ENCODE data around the gene PRIM2.
"Not testable (repeated sequence)": the region's sequence is repeated elsewhere in the genome, so short reads cannot be mapped to it uniquely, and the experiment has no call there.

The PRIM2 gene

GRCh38 chr6:57368965-57369731 lies 51.7 kb downstream of the PRIM2 start:
- not testable (repeated sequence) for DNase-seq

GRCh38 chr6:57371779-57372178 lies 54.3 kb downstream of the PRIM2 start:
- DNase-seq = not testable (repeated sequence)

GRCh38 chr6:57374764-57375163 lies 57.3 kb downstream of the PRIM2 start:
- DNase-seq = not testable (repeated sequence)

DNA sequence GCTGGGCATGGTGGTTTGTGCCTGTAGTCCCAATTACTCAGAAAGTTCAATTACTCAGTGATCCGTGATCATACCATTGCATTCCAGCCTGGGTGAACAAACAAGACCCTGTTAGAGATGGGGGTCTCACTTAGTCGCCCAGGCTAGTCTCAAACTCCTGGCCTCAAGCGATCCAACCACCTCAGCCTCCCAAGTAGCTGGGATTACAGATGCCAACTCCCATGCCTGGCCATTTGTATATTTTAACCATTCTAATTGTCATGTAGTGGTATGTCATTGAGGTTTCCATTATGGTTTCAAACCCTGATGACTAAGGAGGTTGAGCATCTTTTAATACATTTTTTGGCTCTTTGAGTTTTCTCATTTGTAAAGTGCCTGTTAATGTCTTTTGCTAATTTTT lies 58.7 kb downstream of the PRIM2 start:
- DNase-seq = not testable (repeated sequence)

DNA sequence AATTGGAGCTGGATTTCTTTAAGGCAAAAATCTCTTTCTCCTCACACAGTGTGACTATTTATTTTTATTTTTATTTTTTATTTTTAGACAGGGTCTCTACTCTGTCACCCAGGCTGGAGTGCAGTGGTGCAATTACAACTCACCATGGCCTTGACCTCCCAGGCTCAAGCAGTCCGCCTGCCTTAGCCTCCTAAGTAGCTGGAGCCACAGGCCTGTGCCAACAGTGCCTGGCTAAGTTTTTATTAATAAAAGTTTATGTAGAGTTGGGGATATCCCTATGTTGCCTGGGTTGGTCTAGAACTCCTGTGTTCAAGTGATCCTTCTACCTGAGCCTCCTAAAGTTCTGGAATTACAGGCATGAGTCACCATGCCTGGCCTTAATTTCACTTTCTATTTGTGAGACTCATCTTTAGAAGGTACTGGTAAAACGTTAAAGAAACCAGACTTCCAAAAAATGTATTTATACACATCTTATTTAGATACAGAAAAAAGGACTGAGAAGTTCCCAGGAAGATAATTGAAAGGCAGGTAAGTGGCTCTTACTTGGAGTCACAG lies 71.7 kb downstream of the PRIM2 start:
- not testable (repeated sequence) for DNase-seq

DNA sequence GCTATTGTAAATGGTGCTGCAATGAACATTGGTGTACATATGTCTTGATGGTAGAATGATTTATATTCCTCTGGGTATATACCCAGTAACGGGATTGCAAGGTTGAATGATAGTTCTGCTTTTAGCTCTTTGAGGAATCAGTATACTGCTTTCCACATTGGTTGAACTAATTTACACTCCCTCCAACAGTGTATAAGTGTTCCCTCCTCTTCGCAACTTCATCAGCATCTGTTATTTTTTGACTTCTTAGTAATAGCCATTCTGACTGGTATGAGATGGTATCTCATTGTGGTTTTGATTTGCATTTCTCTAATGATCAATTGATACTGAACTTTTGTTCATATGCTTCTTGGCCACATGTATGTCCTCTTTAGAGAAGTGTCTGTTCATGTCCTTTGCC lies 73.4 kb downstream of the PRIM2 start:
- DNase-seq = not testable (repeated sequence)

DNA sequence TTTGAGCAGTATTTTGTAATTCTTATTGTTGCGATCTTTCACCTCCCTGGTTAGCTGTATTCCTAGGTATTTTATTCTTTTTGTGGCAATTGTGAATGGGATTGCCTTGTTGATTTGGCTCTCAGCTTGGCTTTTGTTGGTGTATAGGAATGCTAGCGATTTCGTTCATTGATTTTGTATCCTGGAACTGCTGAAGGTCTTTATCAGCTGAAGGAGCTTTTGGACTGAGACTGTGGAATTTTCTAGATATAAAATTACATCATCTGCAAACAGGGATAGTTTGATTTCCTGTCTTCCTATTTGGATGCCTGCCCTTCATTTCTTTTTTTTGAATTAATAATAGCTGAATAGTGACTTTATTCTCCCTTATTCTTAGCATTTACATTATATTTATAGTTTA lies 74.6 kb downstream of the PRIM2 start:
- not testable (repeated sequence) for DNase-seq

DNA sequence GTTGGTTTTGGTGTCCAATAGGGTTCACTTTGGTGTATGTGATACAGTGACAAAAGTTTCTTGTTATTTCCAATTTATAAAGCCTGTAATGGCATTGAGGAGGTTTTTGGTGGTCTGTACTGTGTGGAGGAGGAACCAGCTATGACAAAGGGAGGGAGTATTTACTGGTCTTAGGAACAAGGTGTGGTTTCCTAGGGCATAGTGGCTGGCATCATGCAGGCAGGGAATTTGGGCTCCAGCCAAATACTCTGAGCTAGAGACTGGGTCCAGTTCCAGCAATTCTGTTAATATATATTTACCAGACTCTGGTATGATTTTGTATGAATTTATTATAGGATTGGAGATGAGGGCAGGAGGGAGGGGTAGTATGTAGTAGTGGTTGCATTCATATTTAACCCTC lies 101.9 kb downstream of the PRIM2 start:
- DNase-seq = not testable (repeated sequence)

DNA sequence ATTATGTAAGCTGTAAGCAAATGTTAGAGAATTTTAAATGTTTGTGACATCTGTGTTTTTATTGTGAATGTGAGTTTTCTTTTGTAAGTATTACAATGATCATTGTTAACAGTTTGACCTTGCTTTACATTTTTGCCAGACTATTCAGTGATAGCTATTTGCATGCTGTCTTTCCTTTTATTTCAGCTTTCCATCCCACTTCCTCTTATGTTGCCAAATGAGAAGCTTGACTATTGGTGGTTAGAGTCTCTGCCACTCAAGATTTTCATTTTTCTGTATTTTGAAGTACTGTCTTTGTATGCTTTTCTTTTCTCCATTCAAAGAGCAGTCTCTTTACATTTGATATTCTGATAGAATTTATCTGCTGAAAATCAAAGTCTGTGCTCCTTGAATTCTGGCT lies 104.1 kb downstream of the PRIM2 start:
- DNase-seq = no peak

DNA sequence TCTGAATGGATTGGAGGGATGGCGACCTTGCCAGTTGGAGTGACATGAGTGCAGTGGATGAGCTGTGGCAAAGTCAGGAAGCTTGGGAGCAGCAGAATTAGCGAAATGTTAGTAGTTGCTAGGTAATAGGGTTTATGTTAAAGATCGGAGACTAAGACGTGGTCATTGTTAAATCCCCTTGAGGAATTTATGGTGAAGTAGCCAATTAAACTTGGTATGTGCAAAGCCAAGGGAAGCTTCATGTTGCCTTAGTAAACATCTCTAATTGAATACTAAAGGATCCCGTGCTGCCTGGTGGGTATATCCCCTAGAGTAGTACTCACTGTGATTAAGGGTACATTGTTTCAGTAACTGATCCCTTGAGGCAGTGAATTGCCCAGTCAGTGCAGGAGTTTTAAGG lies 106.0 kb downstream of the PRIM2 start:
- DNase-seq = no peak

DNA sequence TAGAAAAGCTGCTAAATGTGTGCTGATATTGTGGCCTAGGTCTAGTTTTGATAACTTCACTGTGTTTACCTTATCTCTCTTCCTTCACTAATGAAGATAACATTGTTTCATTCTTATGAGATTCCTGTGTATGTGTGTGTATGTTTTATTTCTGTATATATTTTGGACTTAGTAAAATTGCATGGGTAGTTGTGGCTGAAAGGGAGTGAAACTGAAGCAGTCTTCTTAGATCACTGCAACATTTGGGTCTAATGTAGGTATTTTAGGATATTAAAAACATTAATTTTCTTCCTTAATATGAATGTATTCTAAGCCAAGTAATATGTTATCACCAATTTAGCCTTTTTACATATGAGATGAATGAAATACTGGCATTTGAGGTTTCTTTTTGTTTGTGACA lies 114.3 kb downstream of the PRIM2 start:
- not testable (repeated sequence) for DNase-seq

DNA sequence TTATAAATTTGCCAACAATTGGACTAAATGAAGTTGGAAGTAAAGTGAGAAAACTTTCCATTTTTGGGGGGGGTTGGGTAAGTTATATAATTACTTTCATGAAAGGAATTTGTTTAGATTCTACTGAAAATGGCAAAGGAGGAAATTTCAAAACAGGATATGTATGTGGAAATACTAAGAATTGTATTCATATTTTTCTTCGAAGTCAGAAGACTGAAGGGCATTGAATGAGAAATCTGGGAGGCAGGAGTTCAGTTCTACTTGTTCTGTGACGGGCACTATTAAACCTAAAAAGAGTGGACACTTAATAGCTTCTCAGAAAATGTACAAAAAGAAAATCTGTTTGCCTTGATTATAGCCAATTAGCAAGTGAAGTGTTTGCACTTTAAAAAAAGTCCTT lies 114.7 kb downstream of the PRIM2 start:
- DNase-seq = no peak

DNA sequence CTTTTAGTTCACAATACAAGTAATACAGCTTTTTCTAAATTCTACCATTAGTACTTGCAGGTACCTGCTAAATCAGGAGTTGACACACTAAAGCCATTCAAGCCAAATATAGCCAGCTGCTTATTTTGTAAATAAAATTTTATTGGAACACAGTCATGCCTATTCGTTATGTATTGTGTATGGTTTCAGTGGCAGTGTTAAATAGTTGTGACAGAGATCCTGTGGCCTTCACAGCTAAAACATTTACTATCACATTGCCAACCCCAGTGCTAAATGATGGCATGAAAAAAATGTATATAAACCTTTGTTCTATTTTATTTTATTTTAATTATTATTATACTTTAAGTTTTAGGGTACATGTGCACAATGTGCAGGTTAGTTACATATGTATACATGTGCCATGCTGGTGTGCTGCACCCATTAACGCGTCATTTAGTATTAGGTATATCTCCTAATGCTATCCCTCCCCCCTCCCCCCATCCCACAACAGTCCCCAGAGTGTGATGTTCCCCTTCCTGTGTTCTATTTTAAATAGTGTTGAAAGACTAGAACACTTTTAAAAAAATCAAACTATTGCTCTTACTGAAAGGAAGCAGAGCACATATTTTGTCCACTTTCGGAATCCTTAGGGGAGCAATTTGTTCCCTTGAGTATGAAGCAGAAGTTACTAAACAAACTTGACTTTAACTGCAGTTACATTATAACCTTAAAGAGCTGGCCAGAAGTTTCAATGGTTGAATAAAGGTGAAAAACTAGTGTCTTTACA lies 115.7 kb downstream of the PRIM2 start:
- no peak for DNase-seq

GRCh38 chr6:57433790-57434189 lies 116.4 kb downstream of the PRIM2 start:
- not testable (repeated sequence) for DNase-seq

- DNase-seq = no peak
These were observed 117.5 kb downstream of the PRIM2 start for GRCh38 chr6:57434944-57435343.

DNA sequence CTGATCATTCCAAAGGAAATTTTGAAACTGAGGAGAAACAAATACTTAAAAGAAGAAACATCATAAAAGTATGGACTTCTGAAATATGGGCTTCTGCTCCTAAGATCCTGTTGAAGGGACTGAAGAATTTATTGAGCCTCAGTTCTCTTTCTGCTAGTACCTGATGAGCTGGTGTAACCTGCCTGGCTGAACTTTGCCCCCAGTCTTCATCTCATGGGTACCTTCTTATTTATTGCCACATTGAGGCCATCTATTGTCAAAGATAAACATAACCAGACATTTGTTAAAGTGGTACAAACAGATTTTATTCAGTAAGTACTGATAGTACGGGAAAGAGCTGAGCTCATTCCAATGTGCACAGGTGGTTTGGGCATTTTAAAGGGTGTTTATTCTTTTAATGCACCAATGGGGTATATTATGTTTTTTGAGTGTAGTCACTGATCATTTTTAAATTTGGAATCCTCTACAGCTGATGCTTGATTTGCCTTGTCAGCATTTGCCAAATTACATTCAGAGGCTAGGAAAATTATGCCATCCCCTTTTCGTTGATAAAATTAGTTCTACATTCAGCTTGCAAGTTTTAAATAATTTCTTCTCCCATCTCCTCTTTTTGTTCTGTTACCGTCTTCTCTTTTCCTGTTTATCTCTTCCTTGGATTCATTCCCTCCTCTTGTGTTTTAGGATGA lies 118.2 kb downstream of the PRIM2 start:
- DNase-seq = no peak

- DNase-seq = not testable (repeated sequence)
These were observed 123.3 kb downstream of the PRIM2 start for GRCh38 chr6:57440735-57441134.

DNA sequence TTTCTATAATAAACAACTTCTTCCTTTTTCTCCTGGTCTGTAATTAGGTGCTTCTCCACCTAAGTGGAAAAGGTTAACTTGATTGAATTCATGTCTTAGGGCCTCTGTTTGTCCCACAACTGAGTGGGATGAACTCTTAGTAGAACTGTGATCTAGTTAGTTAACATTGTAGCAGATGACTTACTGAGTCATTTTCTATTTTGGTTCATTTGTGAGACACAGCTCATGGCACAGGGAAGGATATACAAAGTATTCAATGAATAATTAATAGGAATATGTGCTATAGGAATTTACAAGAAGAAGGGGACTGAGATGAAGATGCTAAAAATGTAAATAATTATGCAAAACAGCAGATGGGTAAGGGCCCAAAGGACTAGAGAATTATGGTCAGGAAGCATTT lies 124.7 kb downstream of the PRIM2 start:
- DNase-seq = not testable (repeated sequence)

GRCh38 chr6:57443181-57443580 lies 125.8 kb downstream of the PRIM2 start:
- not testable (repeated sequence) for DNase-seq

DNA sequence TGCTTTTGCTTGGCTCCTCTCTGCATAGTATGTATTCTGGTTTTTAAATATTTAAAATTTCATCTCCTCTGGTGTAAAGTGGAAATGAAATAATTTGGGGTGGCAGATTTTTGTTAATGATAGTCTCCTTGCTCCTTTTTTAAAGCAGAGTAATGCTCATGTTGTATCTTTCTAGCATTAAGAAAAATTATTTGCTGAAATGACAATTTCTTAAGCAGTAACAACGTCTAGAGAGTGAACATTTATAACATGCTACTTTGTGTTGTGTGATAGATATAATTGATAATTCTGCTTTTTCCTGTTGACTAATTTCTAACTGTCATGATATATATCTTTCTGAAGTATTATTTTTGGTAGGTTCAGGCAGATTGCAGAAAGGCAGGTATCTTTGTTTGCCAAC lies 127.4 kb downstream of the PRIM2 start:
- DNase-seq = not testable (repeated sequence)

DNA sequence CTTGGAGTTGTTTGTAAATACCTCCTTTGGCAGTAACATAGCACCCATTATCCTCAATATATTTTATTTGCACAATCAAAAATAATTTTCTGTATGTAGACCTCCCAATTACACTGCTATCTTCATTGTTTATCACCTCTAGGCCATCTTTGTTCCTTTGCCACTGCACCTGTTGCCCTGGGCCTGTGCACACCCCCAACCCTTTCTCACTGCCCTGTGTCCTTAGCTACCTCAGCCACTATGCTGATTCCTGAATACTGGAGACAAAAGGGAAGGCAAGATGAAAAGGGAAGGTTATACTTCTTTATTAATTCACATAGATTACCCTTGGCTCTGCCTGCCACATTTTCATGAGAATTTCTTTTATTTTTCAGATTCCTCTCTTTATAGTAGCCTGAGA lies 127.9 kb downstream of the PRIM2 start:
- not testable (repeated sequence) for DNase-seq

DNA sequence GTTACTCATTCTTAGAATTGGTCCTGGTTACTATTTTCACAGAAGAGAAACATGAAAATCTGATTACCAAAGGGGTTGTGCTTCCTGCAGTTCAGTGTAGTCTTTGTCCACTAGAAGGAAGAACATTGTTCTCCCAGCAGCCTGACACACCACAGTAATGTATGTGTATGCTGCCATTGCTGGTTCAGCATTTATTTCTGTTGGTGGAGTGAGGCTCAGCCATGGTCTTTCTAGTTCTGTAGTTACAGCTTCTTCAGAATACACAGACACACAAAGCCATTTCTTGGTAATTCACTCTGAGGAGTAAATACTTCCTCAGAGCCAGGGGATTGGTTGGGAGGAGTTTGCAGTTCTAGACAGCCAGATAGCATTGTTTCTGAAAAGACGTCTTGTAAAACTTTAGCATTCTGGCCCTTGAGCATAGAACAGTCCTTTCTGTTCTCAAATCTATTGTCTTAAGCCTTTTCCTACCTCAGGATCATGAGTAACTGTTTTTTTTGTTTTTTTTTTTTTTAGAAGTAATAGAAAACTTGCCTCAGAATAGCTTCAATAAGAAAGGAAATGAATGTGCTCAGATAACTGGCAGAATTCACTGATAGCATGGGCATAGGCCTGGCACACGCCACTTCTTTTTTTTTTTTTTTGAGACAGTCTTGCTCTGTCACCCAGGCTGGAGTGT lies 128.5 kb downstream of the PRIM2 start:
- DNase-seq = not testable (repeated sequence)

Measured in SIG-M5 (cell line).